Cardiac fibroblast (primary cell): ENCODE measurements around the gene FKBP3.

ENCODE experiments used
- DNase-seq, 2 donors: peaks; one replicate each; pipeline versions ENCODE4 v3.0.0 to v3.0.0-alpha.2; 2010; ENCODE audit warnings: low read depth in 2 of 2
- H3K4me3 ChIP-seq, 2 donors: replicated peaks in 1 of 2; 1 replicate in 1 of 2; 2 replicates in 1 of 2; pipeline ENCODE4 v1.5.1; 2011; ENCODE audit warnings: low read depth in 2 of 2, low read length in 2 of 2, mild to moderate bottlenecking in 2 of 2, moderate library complexity in 1 of 2
- CTCF ChIP-seq: IDR thresholded peaks from one replicate; pipeline ENCODE4 v1.5.1; 2011; ENCODE audit warnings: low read depth, mild to moderate bottlenecking, low read length, inconsistent platforms

Gene FKBP3

GRCh38 chr14:45096218-45096617, 38.1 kb downstream of the FKBP3 start:
- no peak overlapping the region for H3K4me3 ChIP-seq
- no peak for TF ChIP-seq CTCF
- DNase-seq: no peak

- no peak for TF ChIP-seq CTCF
- no peak overlapping the region for H3K4me3 ChIP-seq
- DNase-seq: no peak
These were observed 39.1 kb downstream of the FKBP3 start for GRCh38 chr14:45095143-45095542.

- no peak for TF ChIP-seq CTCF
- no peak overlapping the region for H3K4me3 ChIP-seq
- DNase-seq: no peak
These were observed 40.0 kb downstream of the FKBP3 start for GRCh38 chr14:45094275-45094674.

GRCh38 chr14:45091710-45092109, 42.6 kb downstream of the FKBP3 start:
- H3K4me3 ChIP-seq: no peak overlapping the region
- TF ChIP-seq CTCF: no peak
- peak; percentile 27 to 70 for DNase-seq

- peak in 1 of 2 donors; percentile 57 for DNase-seq
- no peak for TF ChIP-seq CTCF
- H3K4me3 ChIP-seq: no peak overlapping the region
These were observed 44.5 kb downstream of the FKBP3 start for GRCh38 chr14:45089813-45090212.

GRCh38 chr14:45084946-45085346, 49.3 kb downstream of the FKBP3 start:
- peak overlapping the region; percentile 68 for H3K4me3 ChIP-seq
- peak; percentile 34 to 41 for DNase-seq
- TF ChIP-seq CTCF: no peak

GRCh38 chr14:45083976-45084722, 50.1 kb downstream of the FKBP3 start, which contains the start of gene PRPF39:
Gene PRPF39 (plus strand): TSS chr14:45084116. CDS start chr14:45095240, 11,124 bp downstream.
- no peak for TF ChIP-seq CTCF
- peak within 1 kb of the TSS; percentile 68 for H3K4me3 ChIP-seq
- DNase-seq: peak; percentile 91
